Right lobe of liver (tissue), 4 donors: ENCODE data around the gene LRMDA.

Experiments
- CTCF ChIP-seq, 4 donors: fragments of 200-600 bp in 3 of 4; fragments of 450-650 bp in 1 of 4; IDR thresholded peaks; one replicate each; pipeline versions ENCODE4 v1.5.1 to v1.8.0; 2016 to 2022; ENCODE audit warnings: antibody characterized with exemption in 4 of 4, mild to moderate bottlenecking in 2 of 4
- POLR2A ChIP-seq: fragments of 450-650 bp; IDR thresholded peaks from one replicate; pipeline ENCODE4 v1.6.1; 2017; ENCODE audit warnings: antibody characterized with exemption, mild to moderate bottlenecking
- donor health status: DM: no; HTN: no; CAD: no.
- donor health status: DM: no; HTN: no; CAD: no.
- donor health status: DM: no; HTN: yes; CAD: no.

GRCh38 chr10:76333326-76333725, 901.9 kb downstream of the LRMDA start:
- TF ChIP-seq CTCF (IDR thresholded peaks at IDR 0.05) (no peak), POLR2A (no peak)
